GM21528 (cell line): ENCODE data around the gene CRKL.
"Not testable (repeated sequence)": the region's sequence is repeated elsewhere in the genome, so short reads cannot be mapped to it uniquely, and the experiment has no call there.

ENCODE experiments used
- ATAC-seq: cut with Tn5 transposase; IDR thresholded peaks from one replicate; pipeline ENCODE4 v1.9.1; 2021; ENCODE audit warnings: mild to moderate bottlenecking, moderate library complexity; ENCODE audit not compliant: unreplicated experiment, low FRiP score

CRKL gene

GRCh38 chr22:20916916-20917810 is at the start of gene CRKL:
Gene CRKL (plus strand): TSS chr22:20917407. CDS start chr22:20917935, 528 bp downstream.
- peak; percentile 91 for ATAC-seq

- ATAC-seq: no peak
Measured at GRCh38 chr22:20868025-20868962, 48.9 kb upstream of the CRKL start.

- ATAC-seq: no peak
Measured at GRCh38 chr22:20869234-20869633, 48.0 kb upstream of the CRKL start.

GRCh38 chr22:20873214-20873613 is 44.0 kb upstream of the CRKL start:
- ATAC-seq: no peak

GRCh38 chr22:20875296-20875695 is 41.9 kb upstream of the CRKL start:
- no peak for ATAC-seq

GRCh38 chr22:20877715-20878114 is 39.5 kb upstream of the CRKL start:
- ATAC-seq: no peak

- ATAC-seq: no peak
Measured at GRCh38 chr22:20881231-20881630, 36.0 kb upstream of the CRKL start.

- ATAC-seq: no peak
Measured at GRCh38 chr22:20881869-20882815, 35.1 kb upstream of the CRKL start.

GRCh38 chr22:20882855-20883254 is 34.4 kb upstream of the CRKL start:
- no peak for ATAC-seq

- ATAC-seq: no peak
Measured at GRCh38 chr22:20884454-20884853, 32.8 kb upstream of the CRKL start.

GRCh38 chr22:20885017-20885556 is 32.1 kb upstream of the CRKL start:
- no peak for ATAC-seq

- ATAC-seq: no peak
Measured at GRCh38 chr22:20885557-20886323, 31.5 kb upstream of the CRKL start.

- no peak for ATAC-seq
Measured at GRCh38 chr22:20887375-20887774, 29.8 kb upstream of the CRKL start.

GRCh38 chr22:20889025-20889704 is 28.0 kb upstream of the CRKL start:
- no peak for ATAC-seq

GRCh38 chr22:20889904-20890540 is 27.2 kb upstream of the CRKL start:
- ATAC-seq: no peak

- ATAC-seq: no peak
Measured at GRCh38 chr22:20890975-20891374, 26.2 kb upstream of the CRKL start.

GRCh38 chr22:20897737-20898136 is 19.5 kb upstream of the CRKL start:
- ATAC-seq: not testable (repeated sequence)

- ATAC-seq: no peak
Measured at GRCh38 chr22:20899827-20900423, 17.3 kb upstream of the CRKL start.
